SHP77 treated with DMSO at 0.1 percent for 48 hours (cell line): Measurements from ENCODE around the gene LRRC8C.

Experiments used
- DNase-seq: peaks from one replicate; lab custom pipeline; 2025; lab: John Stamatoyannopoulos, UW

The LRRC8C gene

DNA sequence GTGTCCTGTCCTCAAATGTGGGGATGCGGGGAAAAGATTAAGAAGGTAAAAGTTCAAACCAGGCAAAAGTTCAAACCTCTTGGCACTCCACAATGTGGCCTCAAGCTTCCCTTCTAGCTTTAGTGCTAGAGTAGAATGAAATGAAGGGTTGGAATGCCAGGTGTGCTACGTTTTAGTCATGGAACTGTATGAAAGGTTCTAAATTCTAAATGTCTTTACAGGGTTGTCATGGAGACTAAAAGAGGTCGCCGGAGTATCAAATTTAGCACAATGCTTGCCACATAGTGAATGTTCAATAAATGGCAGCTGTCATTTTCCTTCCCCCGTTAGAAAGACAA, 130.7 kb downstream of the LRRC8C start:
- DNase-seq: no peak

DNA sequence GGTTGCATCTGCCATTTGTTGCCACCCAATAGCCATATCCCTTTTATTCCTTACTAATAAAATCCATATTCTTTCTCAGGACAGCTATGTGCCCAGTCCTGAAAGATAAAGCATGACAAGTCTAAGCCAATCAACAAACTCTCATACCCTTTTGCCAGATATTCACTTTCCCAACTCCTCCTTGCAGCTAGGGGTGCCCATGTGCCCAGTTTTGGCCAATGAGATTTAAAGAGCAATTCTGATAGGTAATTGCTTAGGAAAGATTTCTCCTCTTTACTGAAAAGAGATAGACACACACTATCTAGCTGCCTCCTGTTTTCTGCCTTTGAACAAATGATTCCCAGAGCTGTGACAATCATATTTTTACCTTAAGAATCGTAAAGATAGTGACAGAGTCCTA, 132.9 kb downstream of the LRRC8C start:
- DNase-seq: no peak

DNA sequence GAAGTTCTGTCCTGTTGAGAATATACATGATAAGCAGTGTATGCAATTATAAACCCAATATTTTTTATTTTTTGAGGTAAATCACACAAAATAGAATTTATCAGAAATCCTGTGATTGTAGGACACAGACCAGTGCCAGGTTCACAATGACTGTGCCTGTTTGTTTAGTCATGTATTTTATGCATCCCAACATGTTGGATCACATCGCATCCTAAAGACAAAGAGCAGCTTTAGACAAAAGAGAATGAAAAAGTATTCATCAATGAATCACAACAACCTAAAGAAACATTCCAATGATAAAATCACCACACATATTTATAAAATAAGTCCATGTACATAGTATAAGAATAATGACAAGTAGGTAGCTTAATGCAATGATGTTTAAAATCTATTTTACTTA, 134.7 kb downstream of the LRRC8C start:
- no peak for DNase-seq
